ENCODE measurements around the gene VWF. TPM values are rescaled to one million over a fixed set of nuclear protein-coding genes. Genes with fewer than 3 reads are reported as not detected.
"Not testable (repeated sequence)": the region's sequence is repeated elsewhere in the genome, so short reads cannot be mapped to it uniquely, and the experiment has no call there.

The VWF gene
- total RNA-seq, 2 experiments from 2014 or later = 0.07 TPM; not detected in 1

DNA sequence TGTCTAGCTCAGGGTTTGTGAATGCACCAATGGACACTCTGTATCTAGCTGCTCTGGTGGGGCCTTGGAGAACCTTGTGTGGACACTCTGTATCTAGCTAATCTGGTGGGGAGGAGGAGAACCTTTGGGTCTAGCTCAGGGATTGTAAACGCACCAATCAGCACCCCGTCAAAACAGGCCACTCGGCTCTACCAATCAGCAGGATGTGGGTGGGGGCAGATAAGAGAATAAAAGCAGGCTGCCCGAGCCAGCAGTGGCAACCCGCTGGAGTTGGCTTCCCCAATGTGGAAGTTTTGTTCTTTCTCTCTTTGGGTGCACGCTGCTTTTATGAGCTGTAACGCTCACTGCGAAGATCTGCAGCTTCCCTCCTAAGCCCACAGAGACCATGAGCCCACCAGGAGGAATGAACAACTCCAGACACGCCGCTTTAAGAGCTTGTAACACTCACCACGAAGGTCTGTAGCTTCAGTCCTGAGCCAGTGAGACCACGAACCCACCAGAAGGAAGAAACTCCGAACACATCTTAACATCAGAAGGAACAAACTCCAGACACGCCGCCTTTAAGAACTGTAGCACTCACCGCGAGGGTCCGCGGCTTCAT, 35.7 kb upstream of the VWF start:
- CTCF ChIA-PET, POLR2A ChIA-PET: not testable (repeated sequence)

DNA sequence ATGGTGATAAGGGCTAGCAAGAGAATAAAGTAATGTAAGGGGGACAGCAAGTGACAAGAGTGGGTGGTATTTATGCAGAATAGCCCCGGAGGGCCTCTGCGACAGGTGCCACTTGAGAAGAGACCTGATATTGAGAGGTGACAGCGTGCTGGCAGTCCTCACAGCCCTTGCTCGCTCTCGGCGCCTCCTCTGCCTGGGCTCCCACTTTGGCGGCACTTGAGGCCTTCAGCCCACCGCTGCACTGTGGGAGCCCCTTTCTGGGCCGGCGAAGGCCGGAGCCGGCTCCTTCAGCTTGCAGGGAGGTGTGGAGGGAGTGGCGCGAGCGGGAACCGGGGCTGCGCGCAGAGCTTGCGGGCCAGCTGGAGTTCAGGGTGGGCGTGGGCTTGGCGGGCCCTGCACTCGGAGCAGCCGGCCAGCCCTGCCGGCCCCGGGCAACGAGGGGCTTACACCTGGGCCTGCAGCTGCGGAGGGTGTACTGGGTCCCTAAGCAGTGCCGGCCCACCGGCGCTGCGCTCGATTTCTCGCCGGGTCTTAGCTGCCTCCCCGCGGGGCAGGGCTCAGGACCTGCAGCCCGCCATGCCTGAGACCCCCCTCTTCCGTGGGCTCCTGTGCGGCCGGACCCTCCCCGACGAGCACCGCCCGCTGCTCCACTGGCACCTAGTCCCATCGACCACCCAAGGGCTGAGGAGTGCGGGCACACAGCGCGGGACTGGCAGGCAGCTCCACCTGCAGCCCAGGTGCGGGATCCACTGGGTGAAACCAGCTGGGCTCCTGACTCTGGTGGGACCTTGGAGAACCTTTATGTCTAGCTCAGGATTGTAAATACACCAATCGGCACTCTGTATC, 34.9 kb upstream of the VWF start:
- intact Hi-C loops (cut with DNase I, micrococcal nuclease) = loop anchor here in 1 of 2 experiments (10.0 kb wide), 1 partner anchor 95 kb away; no protein-coding TSS in a partner anchor

More for the DNA sequence above, 35.7 kb upstream of the VWF start:
- H3K4me1 Mint-ChIP-seq; ATAC-seq; H3K27me3 Mint-ChIP-seq; DNase-seq; H3K4me3 Mint-ChIP-seq; H3K9me3 Mint-ChIP-seq (ENCODE audit: low read depth); H3K36me3 Mint-ChIP-seq (ENCODE audit: low read depth); H3K27ac Mint-ChIP-seq: not testable (repeated sequence)
- intact Hi-C loops (cut with DNase I, micrococcal nuclease) = loop anchor here in 1 of 2 experiments (10.0 kb wide), 1 partner anchor 95 kb away; no protein-coding TSS in a partner anchor

DNA sequence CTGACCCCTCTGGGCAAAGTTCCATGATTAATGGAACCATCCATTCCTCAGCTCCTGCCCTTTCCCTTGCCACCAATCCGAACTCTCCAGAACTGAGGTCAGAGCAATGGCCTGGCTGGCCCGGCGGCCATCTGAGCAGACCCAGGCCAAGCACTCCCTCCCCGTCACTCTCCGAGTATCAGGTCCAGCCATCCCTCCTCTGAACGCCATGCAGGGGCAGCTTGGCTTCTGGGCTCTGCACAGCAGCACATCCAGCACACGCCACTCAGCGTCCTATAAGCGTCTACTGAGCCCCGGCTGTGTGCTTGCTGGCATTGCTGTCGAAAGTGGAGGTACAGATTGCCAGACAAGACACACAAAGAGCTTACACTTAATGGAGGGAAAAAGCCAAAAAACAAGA, 34.3 kb upstream of the VWF start:
- intact Hi-C loops (cut with DNase I, micrococcal nuclease) = no loop called here
- ChIA-PET POLR2A (no interaction called here), CTCF (interaction anchor here (0.7 kb wide), 1 partner anchor 53 kb away, joined by 3 read pairs; no protein-coding TSS in a partner anchor)
- H3K36me3 Mint-ChIP-seq (ENCODE audit: low read depth) = no peaks in the 10 kb centered on the region
- peaks cover 8% of the 10 kb centered on the region for H3K4me1 Mint-ChIP-seq
- DNase-seq (no peak), ATAC-seq (no peak)
- no peak overlapping the region for H3K4me3 Mint-ChIP-seq
- no peaks in the 10 kb centered on the region for H3K27me3 Mint-ChIP-seq
- H3K9me3 Mint-ChIP-seq (ENCODE audit: low read depth) = no peaks in the 10 kb centered on the region
- H3K27ac Mint-ChIP-seq = no peak overlapping the region

More for the DNA sequence above, 34.9 kb upstream of the VWF start:
- POLR2A ChIA-PET; H3K4me1 Mint-ChIP-seq; DNase-seq; H3K27ac Mint-ChIP-seq; H3K9me3 Mint-ChIP-seq (ENCODE audit: low read depth); H3K4me3 Mint-ChIP-seq; H3K27me3 Mint-ChIP-seq; H3K36me3 Mint-ChIP-seq (ENCODE audit: low read depth); ATAC-seq: not testable (repeated sequence)
- CTCF ChIA-PET = interaction anchor here (0.7 kb wide), 1 partner anchor 52 kb away, joined by 3 read pairs; no protein-coding TSS in a partner anchor

DNA sequence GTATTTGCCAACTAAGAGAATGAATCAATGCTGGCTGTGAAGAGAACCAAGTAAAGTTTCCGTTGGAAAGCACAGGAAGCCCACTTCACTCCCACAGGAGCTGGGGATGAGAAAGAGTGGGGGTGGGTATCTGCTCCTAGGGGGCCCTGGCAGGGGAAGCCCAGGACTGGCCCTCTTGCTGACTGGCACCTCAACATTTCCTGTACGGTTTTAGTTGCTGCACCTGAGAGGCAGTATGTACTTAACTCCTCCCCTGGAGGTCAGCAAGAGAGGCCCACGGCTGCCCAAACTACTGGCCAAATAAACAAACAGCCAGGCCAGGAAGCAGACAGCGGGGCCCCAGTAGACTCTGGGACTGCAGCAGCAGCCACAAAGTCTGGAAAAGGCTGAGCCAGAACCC, 33.8 kb upstream of the VWF start:
- Mint-ChIP-seq H3K27me3 (no peaks in the 10 kb centered on the region), H3K4me1 (peaks cover 8% of the 10 kb centered on the region), H3K9me3 (ENCODE audit: low read depth) (no peaks in the 10 kb centered on the region), H3K36me3 (ENCODE audit: low read depth) (no peaks in the 10 kb centered on the region), H3K4me3 (no peak overlapping the region), H3K27ac (no peak overlapping the region)
- intact Hi-C loops (cut with DNase I, micrococcal nuclease) = no loop called here
- ATAC-seq = no peak
- CTCF ChIA-PET = interaction anchor here (0.6 to 1.0 kb wide), 3 partner anchors 27 to 53 kb away, joined by 3 read pairs; no protein-coding TSS in a partner anchor
- DNase-seq = no peak
- POLR2A ChIA-PET = interaction anchor here (0.6 kb wide), 1 partner anchor 136 kb away, joined by 4 read pairs; no protein-coding TSS in a partner anchor

DNA sequence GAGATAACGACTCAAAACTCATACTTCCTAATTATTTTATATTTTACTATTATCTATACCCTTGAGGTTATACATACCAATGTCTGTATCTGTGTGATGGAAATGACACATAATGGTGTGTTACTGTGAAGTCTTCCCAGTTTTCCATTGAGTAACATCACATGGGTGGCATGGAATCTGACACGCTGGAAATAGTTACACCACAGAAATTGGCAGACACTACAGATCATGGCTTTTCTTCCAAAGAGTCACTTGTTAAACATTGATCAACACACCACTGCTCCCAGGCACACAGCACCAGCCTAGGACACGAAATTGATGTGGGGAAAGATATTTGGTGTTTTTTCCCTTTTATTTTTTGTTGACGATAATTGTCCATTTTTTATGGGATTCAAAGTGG, 33.0 kb upstream of the VWF start:
- Mint-ChIP-seq H3K36me3 (ENCODE audit: low read depth) (no peaks in the 10 kb centered on the region), H3K4me3 (no peak overlapping the region), H3K27ac (no peak overlapping the region), H3K9me3 (ENCODE audit: low read depth) (no peaks in the 10 kb centered on the region), H3K4me1 (peaks cover 8% of the 10 kb centered on the region), H3K27me3 (no peaks in the 10 kb centered on the region)
- ATAC-seq (no peak), DNase-seq (no peak)
- CTCF ChIA-PET = interaction anchor here (0.6 to 1.0 kb wide), 2 partner anchors 43 to 77 kb away, joined by 3 read pairs; no protein-coding TSS in a partner anchor
- POLR2A ChIA-PET = interaction anchor here (0.6 kb wide), 1 partner anchor 137 kb away, joined by 4 read pairs; no protein-coding TSS in a partner anchor
- intact Hi-C loops (cut with DNase I, micrococcal nuclease) = no loop called here

DNA sequence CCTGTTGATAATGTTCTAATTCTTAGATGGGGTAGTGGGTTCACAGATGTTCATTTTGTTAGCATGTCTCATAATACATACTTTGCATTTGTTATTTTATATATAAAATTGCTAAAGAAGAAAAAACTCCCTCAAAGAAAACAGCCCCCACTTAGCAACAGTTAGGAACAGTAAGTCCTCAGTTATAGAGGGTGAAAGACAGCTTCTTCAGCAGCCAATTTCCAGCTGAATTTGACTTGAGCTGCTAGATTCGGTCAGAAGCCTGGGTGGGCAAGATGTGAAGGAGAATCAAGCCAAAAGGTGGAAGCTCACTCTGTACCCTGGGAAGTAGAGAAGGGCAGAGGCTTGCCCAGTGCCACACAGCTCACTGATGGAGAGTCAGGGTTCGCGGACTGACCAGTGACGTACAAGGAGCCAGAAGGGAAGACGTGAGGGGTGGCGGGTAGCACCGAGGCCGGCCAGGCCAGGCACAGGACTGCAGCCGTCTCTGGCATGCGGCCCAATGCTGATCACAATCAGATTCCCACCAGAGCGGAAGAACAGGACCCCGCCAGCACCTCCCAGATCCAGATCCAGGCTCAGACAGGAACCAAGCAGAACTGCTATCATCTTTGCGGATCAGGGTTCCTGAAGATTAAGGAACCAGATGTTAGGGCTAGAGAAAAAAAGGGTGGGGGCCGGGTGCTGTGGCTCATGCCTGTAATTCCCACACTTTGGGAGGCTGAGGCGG, 30.4 kb upstream of the VWF start:
- DNase-seq (no peak), ATAC-seq (no peak)
- Mint-ChIP-seq H3K4me1 (peaks cover 8% of the 10 kb centered on the region), H3K27ac (no peak overlapping the region), H3K36me3 (ENCODE audit: low read depth) (no peaks in the 10 kb centered on the region), H3K4me3 (no peak overlapping the region), H3K9me3 (ENCODE audit: low read depth) (no peaks in the 10 kb centered on the region), H3K27me3 (no peaks in the 10 kb centered on the region)
- CTCF ChIA-PET = interaction anchor here (1.4 kb wide), 1 partner anchor 40 kb away, joined by 3 read pairs; no protein-coding TSS in a partner anchor
- intact Hi-C loops (cut with DNase I, micrococcal nuclease) = no loop called here
- POLR2A ChIA-PET = no interaction called here

DNA sequence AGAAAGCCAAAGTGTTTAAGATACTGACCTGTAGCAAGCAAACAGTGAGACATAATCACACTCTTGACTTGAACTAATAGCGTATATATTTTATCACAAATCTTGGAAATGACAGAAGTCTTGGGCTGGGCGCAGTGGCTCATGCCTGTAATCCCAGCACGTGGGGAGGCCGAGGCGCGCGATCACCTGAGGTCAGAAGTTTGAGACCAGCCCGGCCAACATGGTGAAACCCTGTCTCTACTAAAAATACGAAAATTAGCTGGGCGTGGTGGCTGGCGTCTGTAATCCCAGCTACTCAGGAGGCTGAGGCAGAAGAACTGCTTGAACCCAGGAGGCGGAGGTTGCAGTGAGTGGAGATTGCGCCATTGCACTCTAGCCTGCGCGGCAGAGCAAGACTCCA, 24.3 kb upstream of the VWF start:
- H3K27ac Mint-ChIP-seq; DNase-seq; POLR2A ChIA-PET; H3K9me3 Mint-ChIP-seq (ENCODE audit: low read depth); intact Hi-C loops (cut with DNase I, micrococcal nuclease); H3K27me3 Mint-ChIP-seq; H3K36me3 Mint-ChIP-seq (ENCODE audit: low read depth); CTCF ChIA-PET; H3K4me3 Mint-ChIP-seq; ATAC-seq: not testable (repeated sequence)
- peaks cover 14% of the 10 kb centered on the region for H3K4me1 Mint-ChIP-seq

DNA sequence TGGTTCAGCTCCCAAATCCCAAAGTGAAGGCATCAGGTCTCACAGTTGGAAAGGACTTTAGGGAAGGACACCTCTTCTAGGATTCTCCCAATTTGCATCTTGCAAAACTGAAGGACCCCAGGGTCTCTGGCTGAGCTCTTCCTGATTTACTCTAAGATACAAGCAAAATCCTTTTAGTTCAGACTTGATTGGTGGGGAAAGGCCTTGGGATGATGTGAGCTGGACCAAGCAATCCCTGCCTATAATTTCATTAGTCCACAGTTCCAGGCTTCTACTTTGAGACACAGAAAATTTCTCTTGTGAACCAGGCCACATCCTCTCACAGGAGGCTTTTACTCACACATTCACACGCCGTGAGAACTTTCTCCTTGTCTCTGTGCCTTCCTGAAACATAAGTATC, 23.6 kb upstream of the VWF start:
- no peaks in the 10 kb centered on the region for H3K27me3 Mint-ChIP-seq
- H3K9me3 Mint-ChIP-seq (ENCODE audit: low read depth) = no peaks in the 10 kb centered on the region
- CTCF ChIA-PET = no interaction called here
- POLR2A ChIA-PET = no interaction called here
- H3K36me3 Mint-ChIP-seq (ENCODE audit: low read depth) = no peaks in the 10 kb centered on the region
- DNase-seq (no peak), ATAC-seq (no peak)
- no peak overlapping the region for H3K27ac Mint-ChIP-seq
- peaks cover 15% of the 10 kb centered on the region for H3K4me1 Mint-ChIP-seq
- intact Hi-C loops (cut with DNase I, micrococcal nuclease) = no loop called here
- H3K4me3 Mint-ChIP-seq = no peak overlapping the region

DNA sequence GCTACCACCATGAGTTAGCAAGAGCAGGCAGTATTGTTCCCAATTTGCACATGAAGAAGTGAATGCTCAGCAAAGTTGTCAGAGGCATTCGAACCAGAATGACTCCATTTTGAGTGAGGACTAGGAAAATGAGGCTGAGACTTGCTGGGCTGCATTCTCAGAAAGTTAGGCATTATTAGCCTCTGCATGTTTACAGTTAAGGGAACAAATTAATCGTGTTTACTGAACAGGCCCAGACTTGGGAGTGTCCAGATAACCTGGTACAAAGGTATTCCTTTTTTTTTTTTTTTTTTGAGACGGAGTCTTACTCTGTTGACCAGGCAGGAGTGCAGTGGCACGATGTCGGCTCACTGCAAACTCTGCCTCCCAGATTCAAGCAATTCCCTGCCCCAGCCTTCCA, 22.5 kb upstream of the VWF start:
- Mint-ChIP-seq H3K36me3 (ENCODE audit: low read depth) (no peaks in the 10 kb centered on the region), H3K27ac (no peak overlapping the region), H3K4me3 (no peak overlapping the region), H3K4me1 (peaks cover 23% of the 10 kb centered on the region), H3K9me3 (ENCODE audit: low read depth) (peaks cover 3% of the 10 kb centered on the region), H3K27me3 (no peaks in the 10 kb centered on the region)
- no peak for ATAC-seq
- DNase-seq = no peak
- ChIA-PET POLR2A (no interaction called here), CTCF (interaction anchor here (1.5 kb wide), 1 partner anchor 49 kb away, joined by 4 read pairs; no protein-coding TSS in a partner anchor)
- intact Hi-C loops (cut with DNase I, micrococcal nuclease) = no loop called here

DNA sequence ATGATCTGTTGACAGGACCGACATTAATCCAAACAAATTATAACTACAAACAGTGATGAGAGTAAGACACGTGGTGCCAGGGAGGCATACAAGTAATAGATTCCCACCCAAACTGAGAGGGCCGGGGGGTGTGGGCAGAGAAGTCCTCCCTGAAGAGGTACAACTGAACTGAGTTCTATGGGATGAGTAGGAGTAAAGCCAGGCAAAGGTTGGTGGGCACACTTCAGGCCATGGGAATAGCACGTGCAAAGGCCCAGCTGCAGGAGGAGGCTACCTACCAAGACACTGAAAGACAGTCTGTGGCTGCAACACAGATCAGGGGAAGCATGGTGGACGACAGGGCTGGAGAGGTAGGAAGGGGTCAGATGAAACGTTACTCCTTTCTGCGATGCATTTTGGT, 22.0 kb upstream of the VWF start:
- CTCF ChIA-PET = interaction anchor here (1.5 kb wide), 1 partner anchor 49 kb away, joined by 4 read pairs; no protein-coding TSS in a partner anchor
- H3K4me3 Mint-ChIP-seq = no peak overlapping the region

DNA sequence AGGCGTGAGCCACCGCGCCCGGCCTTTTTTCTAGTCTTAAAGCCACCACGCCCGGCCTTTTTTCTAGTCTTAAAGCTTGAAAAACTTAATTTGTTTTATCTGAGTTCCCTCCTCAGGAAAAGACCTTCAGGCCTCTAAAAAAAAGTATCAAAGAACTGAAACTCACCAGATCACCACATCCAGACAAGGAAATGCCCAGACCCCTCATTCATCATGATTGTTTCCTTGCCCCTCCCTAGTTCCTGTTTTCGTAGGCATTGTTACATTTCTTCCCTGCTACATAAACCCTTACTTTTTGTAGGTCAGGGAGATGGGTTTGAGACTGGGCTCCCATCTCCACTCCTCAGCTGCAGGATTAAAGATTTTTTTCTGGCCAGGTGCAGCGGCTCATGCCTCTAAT, 21.1 kb upstream of the VWF start:
- POLR2A ChIA-PET = no interaction called here

More for the DNA sequence above, 22.0 kb upstream of the VWF start:
- Mint-ChIP-seq H3K4me1 (peaks cover 28% of the 10 kb centered on the region), H3K9me3 (ENCODE audit: low read depth) (peaks cover 3% of the 10 kb centered on the region), H3K27me3 (no peaks in the 10 kb centered on the region), H3K27ac (no peak overlapping the region), H3K36me3 (ENCODE audit: low read depth) (no peaks in the 10 kb centered on the region)
- POLR2A ChIA-PET = no interaction called here
- DNase-seq = no peak
- ATAC-seq = no peak
- intact Hi-C loops (cut with DNase I, micrococcal nuclease) = no loop called here

More for the DNA sequence above, 21.1 kb upstream of the VWF start:
- Mint-ChIP-seq H3K27ac (no peak overlapping the region), H3K27me3 (no peaks in the 10 kb centered on the region), H3K9me3 (ENCODE audit: low read depth) (peaks cover 3% of the 10 kb centered on the region), H3K36me3 (ENCODE audit: low read depth) (no peaks in the 10 kb centered on the region), H3K4me3 (no peak overlapping the region), H3K4me1 (peaks cover 37% of the 10 kb centered on the region)
- DNase-seq (no peak), ATAC-seq (no peak)
- intact Hi-C loops (cut with DNase I, micrococcal nuclease) = no loop called here
- CTCF ChIA-PET = interaction anchor here (1.5 kb wide), 1 partner anchor 50 kb away, joined by 4 read pairs; no protein-coding TSS in a partner anchor
